GM10248 (cell line): Measurements from ENCODE around the gene VASH2.
"Not testable (repeated sequence)": the region's sequence is repeated elsewhere in the genome, so short reads cannot be mapped to it uniquely, and the experiment has no call there.

Source experiments
- CTCF ChIA-PET: fragments of 300-600 bp; sonication (Branson Sonifier 250); formaldehyde crosslinking; extraction: SDS; loops from one replicate; lab custom pipeline; 2021; ENCODE audit warnings: antibody characterized with exemption; lab: Yijun Ruan, JAX
- POLR2A ChIA-PET: fragments of 350-650 bp; sonication (Branson Sonifier 250); formaldehyde crosslinking; extraction: SDS; loops from one replicate; lab custom pipeline; 2020; ENCODE audit warnings: antibody characterized with exemption; lab: Yijun Ruan, JAX
- DNase-seq: peaks from one replicate; pipeline ENCODE4 v3.0.0; 2012; ENCODE audit errors: extremely low spot score
- TF ChIP-seq, protein P1 (sequence below): IDR thresholded peaks from 2 replicates; pipeline ENCODE4 v1.5.1; 2012; ENCODE audit warnings: mild to moderate bottlenecking, low read depth; ENCODE audit errors: extremely low read depth, missing control alignments, control extremely low read depth

Gene VASH2

GRCh38 chr1:212983482-212983881, 33.1 kb downstream of the VASH2 start:
- DNase-seq: no peak
- TF ChIP-seq, protein P1, sequence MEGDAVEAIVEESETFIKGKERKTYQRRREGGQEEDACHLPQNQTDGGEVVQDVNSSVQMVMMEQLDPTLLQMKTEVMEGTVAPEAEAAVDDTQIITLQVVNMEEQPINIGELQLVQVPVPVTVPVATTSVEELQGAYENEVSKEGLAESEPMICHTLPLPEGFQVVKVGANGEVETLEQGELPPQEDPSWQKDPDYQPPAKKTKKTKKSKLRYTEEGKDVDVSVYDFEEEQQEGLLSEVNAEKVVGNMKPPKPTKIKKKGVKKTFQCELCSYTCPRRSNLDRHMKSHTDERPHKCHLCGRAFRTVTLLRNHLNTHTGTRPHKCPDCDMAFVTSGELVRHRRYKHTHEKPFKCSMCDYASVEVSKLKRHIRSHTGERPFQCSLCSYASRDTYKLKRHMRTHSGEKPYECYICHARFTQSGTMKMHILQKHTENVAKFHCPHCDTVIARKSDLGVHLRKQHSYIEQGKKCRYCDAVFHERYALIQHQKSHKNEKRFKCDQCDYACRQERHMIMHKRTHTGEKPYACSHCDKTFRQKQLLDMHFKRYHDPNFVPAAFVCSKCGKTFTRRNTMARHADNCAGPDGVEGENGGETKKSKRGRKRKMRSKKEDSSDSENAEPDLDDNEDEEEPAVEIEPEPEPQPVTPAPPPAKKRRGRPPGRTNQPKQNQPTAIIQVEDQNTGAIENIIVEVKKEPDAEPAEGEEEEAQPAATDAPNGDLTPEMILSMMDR: no peak
- ChIA-PET CTCF (interaction anchor here (5.2 kb wide), 1 partner anchor 12 kb away, joined by 45 read pairs; no protein-coding TSS in a partner anchor), POLR2A (no interaction called here)

DNA sequence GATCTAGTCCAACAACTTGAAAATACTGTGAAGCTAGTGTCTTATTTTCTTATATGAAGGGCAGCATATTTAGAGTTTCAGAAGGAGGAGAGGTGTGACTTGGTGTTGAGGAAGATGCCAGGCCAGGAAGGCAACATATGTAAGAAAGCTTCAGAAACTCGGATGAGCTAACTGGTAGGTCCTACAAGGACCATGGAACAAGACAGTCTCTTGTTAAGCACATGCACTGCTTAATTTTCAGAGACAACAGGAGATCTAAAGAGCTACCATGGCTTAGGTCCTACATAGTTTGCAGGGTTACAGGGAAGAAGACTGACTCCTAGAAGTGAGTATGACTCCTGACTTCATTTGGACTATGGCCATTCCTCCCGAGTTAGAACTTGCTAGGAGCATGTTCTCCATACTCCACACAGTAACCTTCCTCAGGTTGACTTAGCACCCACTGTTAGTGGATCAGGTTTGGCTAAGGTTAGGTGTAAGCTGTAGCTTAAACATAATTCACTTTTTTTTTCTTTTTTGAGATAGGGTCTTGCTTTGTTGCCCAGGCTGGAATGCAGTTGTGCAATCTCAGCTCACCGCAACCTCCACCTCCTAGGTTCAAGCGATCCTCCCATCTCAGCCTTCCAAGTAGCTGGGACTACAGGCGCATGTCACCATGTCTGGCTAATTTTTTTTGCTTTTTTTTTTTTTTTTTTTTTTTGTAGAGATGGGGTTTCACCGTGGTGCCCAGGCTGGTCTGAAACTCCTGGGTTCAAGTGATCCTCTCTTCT, 34.4 kb downstream of the VASH2 start:
- DNase-seq: no peak
- ChIA-PET CTCF (interaction anchor here (0.7 to 5.2 kb wide), 6 partner anchors 9 to 320 kb away, joined by 3 to 45 read pairs (median 6); no protein-coding TSS in a partner anchor), POLR2A (no interaction called here)
- TF ChIP-seq, protein P1: no peak

GRCh38 chr1:212986551-212986950, 36.2 kb downstream of the VASH2 start:
- TF ChIP-seq, protein P1: no peak
- CTCF ChIA-PET: interaction anchor here (1.6 to 5.2 kb wide), 5 partner anchors 9 to 321 kb away, joined by 3 to 45 read pairs (median 7); no protein-coding TSS in a partner anchor
- DNase-seq: no peak
- POLR2A ChIA-PET: interaction anchor here (0.7 to 0.9 kb wide), 2 partner anchors 19 to 97 kb away, joined by 3 to 5 read pairs; no protein-coding TSS in a partner anchor

GRCh38 chr1:212987702-212988322, 37.5 kb downstream of the VASH2 start:
- TF ChIP-seq, protein P1: no peak

DNA sequence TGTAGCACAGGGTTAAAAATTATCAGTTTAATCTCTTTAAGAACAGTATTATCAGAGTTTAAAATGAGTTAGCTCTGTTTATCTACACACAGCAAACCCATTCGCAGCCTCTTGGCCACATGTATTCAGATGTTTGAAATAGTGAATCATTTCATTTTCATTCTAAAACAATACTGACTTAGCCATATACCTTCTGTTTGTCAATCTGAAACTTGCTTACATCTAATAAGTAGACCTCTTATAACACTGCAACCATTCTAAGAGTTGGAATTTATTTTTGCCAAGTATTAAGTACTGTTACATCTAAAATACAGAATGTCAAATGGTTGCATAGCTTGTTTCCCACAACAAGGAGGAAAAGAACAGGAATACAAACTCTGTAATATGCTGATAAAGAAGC, 39.9 kb downstream of the VASH2 start:
- ChIA-PET CTCF (interaction anchor here (0.8 to 1.7 kb wide), 7 partner anchors 9 to 241 kb away, joined by 3 to 6 read pairs (median 3); no protein-coding TSS in a partner anchor), POLR2A (interaction anchor here (0.6 kb wide), 1 partner anchor 171 kb away, joined by 4 read pairs; no protein-coding TSS in a partner anchor)
- TF ChIP-seq, protein P1: no peak
- DNase-seq: no peak

More at GRCh38 chr1:212987702-212988322, 37.5 kb downstream of the VASH2 start:
- ChIA-PET CTCF (interaction anchor here (1.0 to 5.2 kb wide), 5 partner anchors 8 to 67 kb away, joined by 3 to 45 read pairs (median 4); no protein-coding TSS in a partner anchor), POLR2A (no interaction called here)
- DNase-seq: no peak

- CTCF ChIA-PET: interaction anchor here (0.9 to 5.3 kb wide), 26 partner anchors 8 to 537 kb away, joined by 3 to 45 read pairs (median 8); no protein-coding TSS in a partner anchor
- POLR2A ChIA-PET, DNase-seq: not testable (repeated sequence)
Measured at GRCh38 chr1:212993960-212994359, 43.6 kb downstream of the VASH2 start.
